ENCODE data around the gene PCDHA13. TPM values are rescaled to one million over a fixed set of nuclear protein-coding genes. Genes with fewer than 3 reads are reported as not detected.

Gene PCDHA13
- total and polyA plus RNA-seq, 2 of the 4 experiments (the other 2 are of a cell fraction): not detected

DNA sequence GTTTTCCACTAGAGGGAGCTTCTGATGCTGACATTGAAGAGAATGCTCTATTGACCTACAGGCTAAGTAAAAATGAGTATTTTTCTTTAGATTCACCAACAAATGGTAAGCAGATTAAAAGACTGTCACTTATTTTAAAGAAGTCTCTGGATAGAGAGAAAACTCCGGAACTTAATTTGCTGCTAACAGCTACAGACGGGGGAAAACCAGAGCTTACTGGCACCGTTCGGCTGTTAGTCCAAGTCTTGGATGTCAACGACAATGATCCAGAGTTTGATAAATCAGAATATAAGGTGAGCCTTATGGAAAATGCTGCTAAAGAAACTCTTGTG, 12.4 kb upstream of the PCDHA13 start:
- 54% methylated on average over 4 of the region's 5 CpGs; no CpG with 5 or more reads in 1 of the 2 experiments for WGBS, 2 experiments (ENCODE audit: extremely low coverage in 2 of 2, insufficient read length in 1 of 2)
- Histone ChIP-seq H3K4me3 (ENCODE audit: insufficient read depth, low read depth, low read length) (no peak overlapping the region), H2BK5ac (ENCODE audit: low read depth, low read length, poor library complexity, severe bottlenecking) (no peak overlapping the region), H4K8ac (ENCODE audit: low read depth in 2 of 2, low read length in 2 of 2) (no peak overlapping the region), H4K5ac (ENCODE audit: low read depth, low read length) (no peak overlapping the region), H3K14ac (replicated peaks; ENCODE audit: low read depth, low read length) (no peak overlapping the region), H3K9me1 (ENCODE audit: insufficient read depth, low read length) (no peaks in the 10 kb centered on the region), H3K9me3 (ENCODE audit: control insufficient read depth, insufficient read depth, low read length) (peaks cover 18% of the 10 kb centered on the region), H2AK9ac (replicated peaks; ENCODE audit: low read depth, low read length, poor library complexity) (no peak overlapping the region), H3K9ac (ENCODE audit: low read depth, low read length) (no peak overlapping the region), H2BK20ac (ENCODE audit: low read depth, low read length) (no peak overlapping the region), H3K4me1 (ENCODE audit: control insufficient read depth, insufficient read depth, low read length) (no peaks in the 10 kb centered on the region), H3K36me3 (ENCODE audit: control insufficient read depth, insufficient read depth, low read length) (no peaks in the 10 kb centered on the region), H3K27me3 (ENCODE audit: control insufficient read depth, insufficient read depth, low read length) (no peaks in the 10 kb centered on the region), H2AFZ (replicated peaks; ENCODE audit: low read length, poor library complexity) (no peak overlapping the region), H4K20me1 (ENCODE audit: insufficient read depth, low read length) (no peaks in the 10 kb centered on the region), H3K18ac (ENCODE audit: low read depth, low read length) (no peak overlapping the region), H3K56ac (ENCODE audit: extremely low read depth, insufficient read depth, low read length) (no peak overlapping the region), H2BK15ac (ENCODE audit: low read depth, low read length) (no peak overlapping the region), H3K23ac (ENCODE audit: low read depth, low read length) (no peak overlapping the region), H3K27ac (ENCODE audit: insufficient read depth, low read length) (no peak overlapping the region), H3K4ac (ENCODE audit: low read depth, low read length) (no peak overlapping the region), H2AK5ac (ENCODE audit: low read depth, low read length) (no peak overlapping the region), H4K91ac (ENCODE audit: insufficient read depth, low read depth, low read length) (no peak overlapping the region), H2BK120ac (ENCODE audit: low read depth, low read length) (no peak overlapping the region), H3K79me1 (ENCODE audit: low read depth in 1 of 2, low read length in 2 of 2) (no peaks in the 10 kb centered on the region), H3K4me2 (ENCODE audit: low read depth, low read length) (no peak overlapping the region)
- intact Hi-C loops (cut with micrococcal nuclease): no loop called here
- ATAC-seq (ENCODE audit: low read depth): no peak
- no peak for DNase-seq
- CTCF ChIA-PET: no interaction called here
- BruUV-seq (replicated peaks): no TSS peak
- in situ Hi-C loops (cut with MboI; ENCODE audit: low sequenced_read_pairs): no loop called here
- POLR2A ChIA-PET (ENCODE audit: unreplicated experiment): no interaction called here
- dilution Hi-C loops (cut with HindIII; ENCODE audit: low sequenced_read_pairs, unreplicated experiment): no loop called here
- no peak for TF ChIP-seq RCOR1 (IDR thresholded peaks at IDR 0.05; ENCODE audit: insufficient replicate concordance, low read length)
- no peak for TF ChIP-seq FOS (IDR thresholded peaks at IDR 0.05; ENCODE audit: low read depth, low read length)

Data from IMR-90 (cell line).